ENCODE results near the gene RNU6-7.
A peak's percentile ranks its signal among the peaks of the same experiment; 100 is the strongest.

The RNU6-7 gene

DNA sequence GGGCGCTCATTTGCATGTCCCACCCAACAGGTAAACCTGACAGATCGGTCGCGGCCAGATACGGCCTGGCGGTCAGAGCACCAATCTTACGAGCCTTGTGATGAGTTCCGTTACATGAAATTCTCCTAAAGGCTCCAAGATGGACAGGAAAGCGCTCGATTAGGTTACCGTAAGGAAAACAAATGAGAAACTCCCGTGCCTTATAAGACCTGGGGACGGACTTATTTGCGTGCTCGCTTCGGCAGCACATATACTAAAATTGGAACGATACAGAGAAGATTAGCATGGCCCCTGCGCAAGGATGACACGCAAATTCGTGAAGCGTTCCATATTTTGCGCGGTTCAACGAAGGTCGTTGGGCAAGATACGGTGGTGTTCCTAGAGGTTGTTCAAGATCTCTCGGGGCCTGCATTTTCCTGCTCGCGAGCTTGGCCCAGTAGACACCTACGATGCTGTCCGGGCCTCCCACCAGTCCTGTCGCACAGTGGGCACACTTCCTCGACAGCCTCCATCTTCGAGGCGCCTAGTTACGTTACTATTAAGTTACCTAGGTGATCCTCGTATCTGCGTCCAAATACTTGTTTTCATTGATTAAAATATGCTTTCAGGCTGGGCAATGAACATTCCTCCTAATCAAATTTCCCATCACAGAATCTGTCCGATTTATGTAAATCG is at the start of gene RNU6-7:
Gene RNU6-7 (plus strand): TSS at position 230 of the 675 bp plus-strand sequence.
- DNase-seq (ENCODE audit: low read depth in 2 of 2) = no peak

DNA sequence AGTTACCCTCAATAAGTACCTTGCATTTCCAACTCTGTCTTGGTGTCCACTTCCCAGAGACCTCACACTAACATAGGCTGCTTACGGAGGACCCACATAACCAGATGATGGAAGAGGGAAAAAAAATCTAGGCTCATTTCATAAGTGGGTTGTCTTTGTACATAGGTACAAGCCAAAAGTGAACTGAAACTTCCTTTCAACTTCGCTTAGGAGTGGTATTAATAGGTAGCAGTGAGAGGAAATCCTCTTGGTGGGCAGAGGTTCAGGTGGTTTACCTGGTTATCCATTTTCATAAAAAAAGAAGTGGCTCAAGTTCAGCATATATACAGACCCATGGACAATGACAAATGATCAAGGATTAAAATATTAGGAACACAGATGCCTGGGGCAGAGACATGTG is 35.8 kb upstream of the RNU6-7 start:
- DNase-seq (ENCODE audit: low read depth in 2 of 2) = no peak

DNA sequence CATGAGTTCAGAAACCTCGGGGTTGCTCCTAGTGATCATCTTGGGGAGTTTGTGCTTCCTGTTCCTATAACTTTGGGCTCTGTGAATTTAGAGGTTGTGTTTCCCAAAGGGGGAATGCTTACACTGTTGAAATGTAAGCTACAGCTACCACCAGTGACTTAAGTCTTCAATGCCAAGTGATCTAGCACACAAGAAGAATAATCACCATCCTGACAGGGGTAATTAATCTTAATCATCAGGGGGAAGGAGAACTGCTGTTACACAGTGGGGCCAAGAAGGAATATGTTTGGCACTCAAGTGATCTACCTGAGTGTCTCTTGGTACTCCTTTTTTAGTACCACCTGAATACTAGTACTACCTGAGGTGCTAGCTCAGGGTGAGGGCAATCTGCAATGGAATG is 34.9 kb upstream of the RNU6-7 start:
- no peak for DNase-seq (ENCODE audit: low read depth in 2 of 2)

DNA sequence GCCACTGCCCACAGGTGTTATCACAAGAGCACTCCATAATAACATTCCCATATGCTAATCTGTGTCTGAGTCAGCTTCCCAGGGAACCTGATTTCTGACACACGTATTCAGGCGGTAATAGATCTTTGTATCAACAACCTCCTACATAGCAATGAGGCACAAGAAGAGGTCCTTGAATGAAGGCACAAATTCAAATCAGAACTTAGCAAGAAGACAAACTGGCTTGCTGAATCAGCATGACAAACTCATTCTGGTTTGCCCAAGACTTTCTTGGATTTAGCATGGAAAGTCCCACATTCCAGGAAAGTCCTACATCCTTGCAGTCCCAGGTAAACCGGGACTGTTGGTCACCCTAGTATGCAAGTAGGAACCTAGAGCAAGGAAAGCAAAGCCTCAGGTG is 33.9 kb upstream of the RNU6-7 start:
- DNase-seq (ENCODE audit: low read depth in 2 of 2) = no peak

DNA sequence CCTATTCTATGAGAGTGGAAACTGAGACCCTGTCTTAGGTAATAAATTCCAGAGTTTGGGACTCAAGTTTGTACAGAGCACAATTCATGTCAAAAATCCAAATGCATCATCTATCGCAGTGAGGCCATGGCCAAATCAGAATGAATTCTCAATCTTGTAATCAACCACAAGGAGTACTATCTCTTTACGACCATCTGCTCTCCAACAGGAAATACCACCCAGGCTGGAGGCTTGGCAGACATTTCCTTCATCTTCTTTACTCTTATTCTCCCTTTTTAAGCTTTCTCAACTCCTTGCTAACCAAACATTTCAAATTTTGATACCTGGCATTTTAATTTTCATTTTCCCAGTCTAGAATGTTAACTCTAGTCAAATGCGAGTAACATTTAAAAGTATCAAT is 32.7 kb upstream of the RNU6-7 start:
- no peak for DNase-seq (ENCODE audit: low read depth in 2 of 2)

DNA sequence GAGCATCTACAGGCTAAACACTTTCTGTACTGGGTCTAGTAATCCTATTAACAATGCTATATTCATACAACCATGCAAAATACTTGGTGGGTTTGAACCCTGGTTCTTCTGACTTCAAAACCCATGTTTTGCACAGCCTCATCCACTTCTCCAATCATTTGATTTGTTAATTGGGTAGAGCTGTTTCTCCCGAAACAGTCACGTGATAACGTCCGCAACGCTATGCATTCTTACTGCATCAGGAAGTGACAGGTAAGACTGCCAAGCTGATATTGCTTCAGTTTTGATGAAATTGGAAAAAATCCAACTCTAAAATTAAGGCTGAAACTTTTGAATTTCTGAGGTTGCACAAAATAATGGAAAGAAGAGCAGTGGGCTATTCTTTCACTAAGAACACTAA is 30.4 kb upstream of the RNU6-7 start:
- DNase-seq (ENCODE audit: low read depth in 2 of 2) = no peak

DNA sequence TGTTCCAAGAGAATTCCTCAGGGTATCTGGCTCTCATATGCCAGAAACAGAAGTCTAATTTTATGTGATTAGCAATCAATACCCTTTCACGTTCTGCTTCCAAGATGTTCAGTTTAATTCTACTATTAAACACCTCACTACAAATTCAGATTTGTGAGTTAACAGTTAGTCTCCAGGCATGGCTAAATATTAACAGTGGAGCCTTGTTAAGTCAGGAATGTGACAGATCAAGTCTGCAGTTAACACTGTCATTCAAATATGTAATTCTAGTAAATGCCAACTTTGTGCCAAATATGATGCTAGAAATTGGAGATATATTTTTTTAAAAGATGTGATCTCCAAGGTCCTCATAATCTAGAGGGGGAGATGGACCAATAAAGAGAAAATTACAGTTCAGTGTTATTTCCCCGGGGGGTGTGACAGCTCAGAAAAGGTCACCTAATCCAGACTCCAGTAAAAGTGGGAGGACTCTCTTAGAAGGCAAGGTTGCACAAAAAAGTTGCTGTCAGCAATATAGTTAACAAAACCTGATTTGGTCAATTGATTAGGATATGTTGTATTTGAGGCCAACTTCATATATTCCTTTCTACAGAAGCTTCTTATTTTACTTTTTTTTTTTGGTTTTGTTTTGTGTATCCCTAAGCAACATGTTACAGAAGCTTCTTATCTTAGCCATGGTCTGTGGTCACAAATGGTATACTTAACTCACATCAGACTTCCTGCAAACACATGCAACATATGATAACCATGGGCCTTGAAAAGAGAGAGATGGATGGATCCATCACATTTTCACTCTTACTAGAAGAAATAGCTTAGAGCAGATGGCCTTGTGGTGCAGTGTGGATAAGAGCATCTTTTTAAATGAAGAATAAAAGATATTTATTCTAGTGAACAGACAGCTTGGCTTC is 18.4 kb upstream of the RNU6-7 start:
- DNase-seq (ENCODE audit: low read depth in 2 of 2) = no peak

DNA sequence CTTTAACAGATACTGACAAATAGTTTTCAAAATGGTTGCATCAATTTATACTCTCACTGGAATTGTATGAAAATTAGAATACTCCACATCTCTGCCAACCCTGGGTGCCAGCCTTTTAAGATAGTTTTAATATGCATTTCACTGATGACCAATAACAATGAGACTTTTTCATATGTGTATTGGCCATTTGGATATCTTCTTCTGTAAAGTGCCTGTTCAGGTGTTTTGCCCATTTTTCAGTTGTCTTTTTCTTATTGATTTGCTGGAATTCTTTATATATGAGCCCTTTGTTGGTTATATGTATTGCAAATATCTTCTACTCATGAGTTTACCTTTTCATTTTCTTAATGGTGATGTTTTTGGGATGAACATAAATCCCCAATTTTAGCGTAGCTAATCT is 16.7 kb upstream of the RNU6-7 start:
- DNase-seq (ENCODE audit: low read depth in 2 of 2) = no peak

DNA sequence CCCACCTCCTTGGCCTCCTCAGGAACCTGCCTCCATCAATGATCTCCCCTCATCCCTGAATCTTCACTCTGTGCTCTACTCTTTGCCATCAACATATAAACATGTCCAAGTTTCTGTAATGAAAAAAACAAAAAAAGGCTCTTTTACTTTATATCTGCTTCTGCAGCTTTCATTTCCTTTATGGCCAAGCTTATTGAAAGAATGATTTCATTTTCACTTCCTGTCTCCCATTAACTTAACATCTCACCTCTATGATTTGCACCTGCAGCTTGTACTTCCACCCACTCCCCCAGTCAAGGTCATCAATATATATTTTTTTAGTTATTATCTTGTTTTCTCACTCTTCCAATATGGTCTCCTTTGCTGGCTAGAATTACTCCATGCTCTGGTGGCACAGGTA is 15.6 kb upstream of the RNU6-7 start:
- DNase-seq (ENCODE audit: low read depth in 2 of 2) = no peak

DNA sequence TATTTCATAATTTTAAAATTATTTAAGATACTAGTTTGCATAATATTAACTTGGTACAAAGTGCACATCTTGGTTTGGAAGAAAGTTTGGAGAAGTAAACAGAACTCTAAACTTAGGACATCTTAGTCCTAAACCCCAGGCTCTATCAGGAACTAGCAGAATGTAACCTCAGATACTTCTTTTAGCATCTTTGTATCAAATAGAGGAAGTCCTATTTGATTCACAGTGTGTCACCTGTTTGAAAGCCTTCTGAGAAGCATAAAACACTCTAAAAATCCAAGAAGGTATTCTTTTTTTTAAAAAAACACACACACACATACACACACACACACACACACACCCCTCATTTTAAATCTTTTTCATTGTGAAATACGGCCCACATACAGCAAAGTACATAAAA is 12.0 kb upstream of the RNU6-7 start:
- no peak for DNase-seq (ENCODE audit: low read depth in 2 of 2)

DNA sequence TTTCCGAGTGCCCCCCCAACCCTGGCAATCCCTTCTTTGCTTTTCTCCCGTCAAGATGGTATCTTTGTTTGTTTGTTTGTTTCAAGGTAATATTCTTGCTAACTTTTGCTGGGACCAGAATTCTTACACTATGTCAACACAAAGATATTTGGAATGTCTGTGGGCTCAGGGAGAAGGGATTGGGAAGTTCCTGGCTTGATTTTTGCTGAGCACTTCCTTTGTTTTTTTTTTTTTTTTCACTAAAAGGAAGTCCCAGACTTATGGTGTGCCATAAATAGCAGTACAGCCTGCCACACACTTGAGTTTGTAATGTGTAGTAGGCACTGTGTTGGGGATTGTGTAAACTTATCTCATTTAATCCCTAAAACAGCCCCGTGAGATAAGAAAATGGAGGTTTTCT is 11.2 kb upstream of the RNU6-7 start:
- no peak for DNase-seq (ENCODE audit: low read depth in 2 of 2)

DNA sequence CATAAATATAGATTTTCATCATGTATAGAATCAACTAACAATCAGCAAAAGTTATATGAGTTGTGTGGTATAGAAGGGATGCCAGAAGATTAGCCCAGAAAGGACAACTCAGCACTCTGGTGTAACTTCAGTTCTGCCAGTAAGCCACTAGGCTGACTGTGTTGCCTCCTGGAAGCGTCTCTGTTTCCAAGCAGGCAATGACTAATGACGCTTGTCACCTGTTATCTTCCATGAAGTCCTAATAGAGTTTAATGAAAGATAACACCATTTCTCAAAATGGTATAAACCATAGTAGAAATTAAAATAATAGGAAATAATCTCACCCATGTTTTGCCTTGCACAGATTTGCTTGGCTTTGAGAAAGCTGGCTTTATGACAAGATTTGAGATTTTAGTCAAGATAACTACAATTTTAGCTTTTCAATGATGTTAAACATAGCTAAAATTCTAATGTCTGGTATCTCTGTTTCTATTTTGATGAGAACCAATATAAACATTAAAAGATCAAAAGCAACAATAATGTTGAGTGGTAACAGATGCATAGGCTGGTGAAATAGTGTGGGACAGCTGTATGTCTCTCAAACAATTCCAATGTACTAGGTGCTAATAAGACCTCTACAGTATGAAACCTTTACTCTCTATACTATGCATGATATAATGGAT is 9.0 kb upstream of the RNU6-7 start:
- DNase-seq (ENCODE audit: low read depth in 2 of 2) = no peak

DNA sequence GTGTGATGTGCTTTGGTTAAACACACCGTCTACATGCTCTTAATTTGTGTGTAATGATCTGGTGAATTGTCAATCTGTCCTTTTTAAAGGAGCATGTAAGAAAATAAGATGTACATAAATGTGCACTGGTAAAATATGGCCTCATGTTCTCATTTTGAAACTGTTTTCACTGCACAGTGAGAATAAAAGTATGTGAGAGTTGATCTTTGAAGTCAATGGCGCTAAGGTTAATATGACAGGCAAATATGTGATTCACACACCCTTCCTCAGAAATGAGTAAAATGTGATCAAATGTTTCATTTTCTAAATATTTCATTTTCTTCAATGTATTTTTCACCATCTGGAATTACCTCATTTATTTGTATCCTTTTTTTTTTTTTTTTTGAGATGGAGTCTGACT is 8.3 kb upstream of the RNU6-7 start:
- DNase-seq (ENCODE audit: low read depth in 2 of 2) = no peak

DNA sequence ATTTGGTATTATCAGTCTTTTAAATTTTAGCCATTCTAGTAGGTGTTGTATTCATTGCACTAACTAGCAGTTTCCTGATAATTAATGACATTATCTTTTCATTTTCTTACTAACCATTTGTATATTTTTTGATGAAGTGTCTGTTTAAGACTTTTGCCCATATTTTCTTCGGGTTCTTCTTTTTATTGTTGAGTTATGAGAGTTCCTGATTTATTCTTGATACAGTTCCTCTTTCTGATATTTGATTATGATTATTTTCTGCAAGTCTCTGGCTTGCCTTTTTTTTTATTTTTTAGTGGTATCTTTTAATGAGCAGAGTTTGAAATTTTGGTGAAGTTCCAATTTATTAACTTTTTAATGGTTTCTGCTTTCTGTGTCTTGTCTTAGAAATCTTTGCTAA is 6.2 kb upstream of the RNU6-7 start:
- DNase-seq (ENCODE audit: low read depth in 2 of 2) = no peak

DNA sequence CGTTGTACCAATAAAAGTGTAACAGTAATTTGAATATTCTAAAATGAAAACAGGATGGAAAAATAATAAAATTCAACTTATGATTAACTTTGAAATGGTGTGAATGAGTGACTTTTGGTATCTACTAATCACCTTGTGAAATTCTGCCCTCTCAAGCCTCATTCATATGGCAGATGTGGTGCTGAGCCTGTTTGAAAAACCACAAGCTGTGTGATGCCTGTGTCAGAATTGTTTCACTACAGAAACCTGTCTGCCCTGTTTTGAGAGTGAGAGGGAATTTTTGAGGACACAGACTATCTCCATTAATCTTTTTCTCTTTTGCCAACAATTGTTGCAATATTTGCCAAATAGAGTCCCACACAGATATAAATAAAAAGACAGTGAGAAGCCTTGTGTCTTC is 3.9 kb upstream of the RNU6-7 start:
- DNase-seq (ENCODE audit: low read depth in 2 of 2) = no peak

DNA sequence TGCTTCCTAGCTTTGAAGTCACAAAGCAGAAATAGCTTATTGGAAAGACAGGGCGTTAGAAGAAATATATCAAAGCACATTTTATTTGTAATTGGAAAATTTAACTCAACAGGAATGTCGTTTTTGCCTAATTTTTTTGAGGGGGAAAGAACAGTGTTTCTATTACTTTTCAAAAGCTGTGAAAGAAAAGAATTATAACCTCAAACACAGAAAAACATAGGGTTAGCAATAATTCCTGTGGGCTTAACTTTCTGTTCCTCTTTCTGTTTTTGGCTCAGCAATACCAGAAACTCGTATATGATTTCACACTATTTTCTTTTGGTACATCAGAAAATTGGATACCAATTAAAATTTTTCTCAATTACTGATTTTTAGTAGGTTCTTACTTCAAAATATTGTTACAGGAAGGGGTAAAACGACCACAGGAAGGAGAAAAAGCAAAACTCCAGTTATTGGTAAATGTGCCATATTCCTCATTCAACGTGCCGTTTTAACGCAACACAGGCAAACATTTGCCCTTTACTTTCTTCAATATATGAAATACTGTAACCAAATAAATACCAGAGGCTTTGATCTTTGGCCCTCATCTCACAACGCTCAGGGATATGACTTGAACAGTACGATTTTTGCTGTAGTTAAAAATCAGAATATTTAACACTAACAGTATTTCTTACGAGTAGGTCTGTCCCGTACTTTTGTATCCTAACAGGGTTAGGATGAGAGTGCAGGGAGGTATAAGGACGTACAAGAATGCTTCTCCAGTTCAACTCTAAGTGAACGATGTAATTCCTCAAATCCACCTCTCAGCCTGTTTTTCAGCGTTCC is 1.3 kb upstream of the RNU6-7 start:
- no peak for DNase-seq (ENCODE audit: low read depth in 2 of 2)

DNA sequence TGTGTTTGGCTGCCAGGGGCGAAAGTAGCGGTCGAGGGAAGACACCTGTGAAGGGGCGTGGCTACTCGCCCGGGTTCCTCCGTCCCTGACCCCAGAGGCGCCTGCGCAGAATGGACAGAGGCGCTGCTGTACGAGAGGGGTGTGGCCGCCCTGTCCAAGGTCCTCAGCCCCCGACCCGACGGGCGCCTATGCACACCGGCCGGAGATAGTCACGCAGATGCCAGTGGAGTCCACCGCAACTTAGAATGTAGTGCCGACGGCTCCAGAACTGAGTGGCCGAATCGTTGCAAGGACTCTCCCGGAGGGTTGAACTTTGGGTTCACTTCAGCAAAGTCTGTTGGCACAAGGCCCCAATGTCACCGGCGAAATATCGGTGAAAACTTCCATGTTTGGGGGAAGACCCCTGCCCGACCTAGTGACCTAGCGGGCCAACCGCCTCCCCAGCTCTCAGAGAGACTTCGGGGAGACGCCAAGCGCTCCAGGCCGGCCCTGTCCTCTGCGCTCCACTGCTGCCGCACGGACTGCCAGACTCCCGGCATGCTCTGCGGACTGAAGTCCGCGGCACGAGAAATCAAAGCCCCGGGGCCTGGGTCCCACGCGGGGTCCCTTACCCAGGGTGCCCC is 541 bp upstream of the RNU6-7 start:
- peak; percentile 24 to 49 for DNase-seq (ENCODE audit: low read depth in 2 of 2)

DNA sequence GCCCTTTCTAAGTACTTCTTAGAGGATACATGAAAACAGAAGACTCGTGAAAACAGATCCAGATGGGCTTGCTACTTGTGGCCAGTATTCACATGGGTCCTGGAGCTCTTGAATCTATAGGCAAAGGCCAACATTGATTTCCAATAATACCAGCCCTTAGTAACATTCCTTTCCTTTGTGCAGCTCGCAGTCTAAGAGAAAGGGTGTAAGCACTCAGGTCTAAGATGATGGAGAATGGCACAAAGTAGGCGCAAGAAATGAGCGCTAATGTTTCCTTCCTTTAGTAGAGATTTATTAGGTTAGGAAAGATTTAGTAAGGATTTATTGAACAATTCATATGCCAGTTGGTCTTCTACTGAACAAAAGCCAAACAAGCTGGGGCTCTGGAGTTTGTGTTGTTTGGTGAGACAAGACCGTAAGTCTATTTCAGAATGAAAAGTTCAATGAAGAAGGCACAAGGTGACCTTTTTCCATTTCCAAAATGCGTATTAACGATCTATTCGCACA is 699 bp downstream of the RNU6-7 start:
- DNase-seq (ENCODE audit: low read depth in 2 of 2) = no peak

DNA sequence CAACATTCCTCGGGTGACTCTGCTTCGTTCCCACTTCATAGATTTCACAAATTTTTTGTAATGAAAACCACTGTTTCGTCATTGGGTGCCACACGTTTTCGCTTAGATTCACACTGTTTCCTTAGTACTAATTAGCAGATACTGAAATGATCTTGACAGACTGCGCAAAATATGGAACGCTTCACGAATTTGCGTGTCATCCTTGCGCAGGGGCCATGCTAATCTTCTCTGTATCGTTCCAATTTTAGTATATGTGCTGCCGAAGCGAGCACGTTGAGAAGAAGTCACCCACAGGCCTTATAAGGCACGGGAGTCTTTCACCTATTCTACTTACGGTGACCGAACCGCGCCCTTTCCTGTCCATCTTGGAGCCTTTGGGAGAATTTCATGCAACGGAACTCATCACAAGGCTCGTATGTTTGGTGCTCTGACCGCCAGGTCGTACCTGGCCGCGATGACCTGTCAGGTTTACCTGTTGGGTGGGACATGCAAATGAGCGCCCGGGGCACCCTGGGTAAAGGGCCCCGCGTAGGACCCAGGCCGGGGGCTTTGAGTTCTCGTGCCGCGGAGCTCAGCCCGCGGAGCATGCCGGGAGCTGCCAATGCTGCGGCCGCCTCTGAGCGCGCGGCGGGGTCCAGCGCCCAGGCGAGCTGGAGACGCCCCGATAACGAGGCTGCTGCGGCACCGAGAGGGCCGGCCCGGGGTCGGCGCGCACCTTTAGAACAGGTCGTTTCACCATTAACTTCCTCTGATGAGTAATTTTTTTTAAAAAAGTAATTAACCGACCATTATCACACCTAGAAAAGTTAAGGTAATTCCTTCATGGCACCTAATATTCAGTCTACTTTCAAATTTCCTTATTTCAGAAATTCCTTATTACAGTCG is 1.4 kb downstream of the RNU6-7 start, which contains the start of gene RNU6-8:
Gene RNU6-8 (minus strand): TSS at position 272 of the 885 bp plus-strand sequence.
- DNase-seq (ENCODE audit: low read depth in 2 of 2) = peak; percentile 62 to 83

DNA sequence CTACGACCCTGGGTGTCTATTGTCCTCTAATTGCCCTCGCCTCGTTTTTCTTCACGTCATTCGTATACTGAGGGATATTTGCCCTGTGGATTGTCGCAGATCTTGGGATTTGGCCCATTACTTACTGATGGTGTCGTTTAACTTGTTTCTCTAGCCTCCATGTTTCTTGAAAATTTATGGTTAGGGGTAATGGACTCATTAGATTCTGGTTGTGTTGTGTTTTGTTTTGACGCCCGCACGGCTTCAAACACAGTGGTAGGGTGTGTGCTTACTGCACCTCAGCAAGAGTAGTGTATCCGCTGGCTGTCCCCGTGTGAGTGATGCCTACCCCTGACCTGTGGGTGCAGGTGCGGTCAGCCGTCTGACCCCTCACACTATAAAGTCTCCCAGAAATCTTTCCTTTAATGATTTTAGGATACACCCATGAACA is 2.1 kb downstream of the RNU6-7 start:
- DNase-seq (ENCODE audit: low read depth in 2 of 2) = no peak

All from activated CD8-positive, alpha-beta memory T cell treated with anti-CD3 and anti-CD28 coated beads for 4 hours (primary cell).